HG02981 (cell line): ENCODE results near the gene KMT2E.

ENCODE experiments used
- ATAC-seq: cut with Tn5 transposase; IDR thresholded peaks from one replicate; pipeline ENCODE4 v1.9.1; 2021; ENCODE audit warnings: mild to moderate bottlenecking, moderate library complexity; ENCODE audit not compliant: unreplicated experiment

Gene KMT2E

GRCh38 chr7:105118612-105119600, 104.9 kb downstream of the KMT2E start:
- no peak for ATAC-seq

- no peak for ATAC-seq
These were observed 108.6 kb downstream of the KMT2E start for GRCh38 chr7:105122619-105123018.

GRCh38 chr7:105125745-105126144, 111.7 kb downstream of the KMT2E start:
- no peak for ATAC-seq

- no peak for ATAC-seq
These were observed 112.5 kb downstream of the KMT2E start for GRCh38 chr7:105126436-105126975.

GRCh38 chr7:105127179-105127578, 113.2 kb downstream of the KMT2E start:
- ATAC-seq, result no peak

GRCh38 chr7:105130048-105130447, 116.0 kb downstream of the KMT2E start:
- no peak for ATAC-seq

GRCh38 chr7:105130580-105130979, 116.6 kb downstream of the KMT2E start:
- no peak for ATAC-seq

- peak; percentile 65 for ATAC-seq
These were observed 117.1 kb downstream of the KMT2E start for GRCh38 chr7:105131033-105131656.

GRCh38 chr7:105131890-105132289, 117.9 kb downstream of the KMT2E start:
- ATAC-seq, result no peak

GRCh38 chr7:105132335-105132734, 118.3 kb downstream of the KMT2E start:
- no peak for ATAC-seq

- ATAC-seq, result no peak
These were observed 118.8 kb downstream of the KMT2E start for GRCh38 chr7:105132835-105133234.

GRCh38 chr7:105133358-105133757, 119.4 kb downstream of the KMT2E start:
- no peak for ATAC-seq

- ATAC-seq, result no peak
These were observed 120.1 kb downstream of the KMT2E start for GRCh38 chr7:105133986-105134655.

- no peak for ATAC-seq
These were observed 122.2 kb downstream of the KMT2E start for GRCh38 chr7:105136221-105136620.

GRCh38 chr7:105137898-105138297, 123.9 kb downstream of the KMT2E start:
- ATAC-seq, result no peak

GRCh38 chr7:105139381-105139780, 125.4 kb downstream of the KMT2E start:
- no peak for ATAC-seq

GRCh38 chr7:105141068-105141467, 127.1 kb downstream of the KMT2E start:
- ATAC-seq, result no peak

- ATAC-seq, result no peak
These were observed 135.8 kb downstream of the KMT2E start for GRCh38 chr7:105149827-105150226.

- no peak for ATAC-seq
These were observed 137.1 kb downstream of the KMT2E start for GRCh38 chr7:105151152-105151551.

- ATAC-seq, result no peak
These were observed 139.5 kb downstream of the KMT2E start for GRCh38 chr7:105153531-105153930.

- ATAC-seq, result no peak
These were observed 140.1 kb downstream of the KMT2E start for GRCh38 chr7:105154084-105154483.
